ENCODE results near the gene UCP2.

- TF ChIP-seq CTCF (IDR thresholded peaks at IDR 0.05; ENCODE audit: low read depth, low read length) = no peak
- TF ChIP-seq POLR2A (IDR thresholded peaks at IDR 0.05; ENCODE audit: extremely low read depth, insufficient read length) = no peak
- TF ChIP-seq MYC (IDR thresholded peaks at IDR 0.05; ENCODE audit: low read depth, low read length) = no peak
- TF ChIP-seq MAX (IDR thresholded peaks at IDR 0.05; ENCODE audit: low read depth, low read length) = no peak
Measured at GRCh38 chr11:73996161-73996747, 13.6 kb upstream of the UCP2 start.

Measured in NB4 (cell line).